GM23338 (cell line): Measurements from ENCODE around the gene PSMA7. TPM values are rescaled to one million over a fixed set of nuclear protein-coding genes. Genes with fewer than 3 reads are reported as not detected.

Experiments used
- ATAC-seq: fragments of 200-7000 bp; cut with Tn5 transposase; 3 replicates; pipeline ENCODE4 v1.9.1; 2020
- DNase-seq: peaks from one replicate; pipeline ENCODE4 v3.0.0-alpha.2; 2015; ENCODE audit warnings: low spot score
- H2AFZ ChIP-seq: fragments of 200-600 bp; sonication (generic); 2 replicates; pipeline ENCODE4 v1.8.0; 2016; ENCODE audit warnings: antibody characterized with exemption, mild to moderate bottlenecking, moderate library complexity
- H3F3A ChIP-seq: fragments of 200-600 bp; sonication (generic); replicated peaks from 2 replicates; pipeline ENCODE4 v1.8.0; 2017; ENCODE audit warnings: antibody characterized with exemption, mixed run types, low read depth
- H3K27ac ChIP-seq: fragments of 200-600 bp; sonication (generic); 2 replicates; pipeline ENCODE4 v1.6.1; 2016; ENCODE audit warnings: low read depth
- H3K27me3 ChIP-seq: fragments of 200-600 bp; sonication (generic); 2 replicates; pipeline ENCODE4 v1.8.0; 2016; ENCODE audit warnings: mild to moderate bottlenecking, mixed run types, moderate library complexity; ENCODE audit not compliant: insufficient read depth
- H3K36me3 ChIP-seq: fragments of 200-600 bp; sonication (generic); 2 replicates; pipeline ENCODE4 v1.8.0; 2016; ENCODE audit warnings: mild to moderate bottlenecking; ENCODE audit not compliant: insufficient read depth
- H3K4me1 ChIP-seq: fragments of 200-600 bp; sonication (generic); 2 replicates; pipeline ENCODE4 v1.8.0; 2016; ENCODE audit warnings: mild to moderate bottlenecking, moderate library complexity; ENCODE audit not compliant: insufficient read depth
- H3K4me2 ChIP-seq: fragments of 200-600 bp; sonication (generic); 2 replicates; pipeline ENCODE4 v1.7.1; 2017; ENCODE audit warnings: mixed run types
- H3K4me3 ChIP-seq: fragments of 200-600 bp; sonication (generic); 2 replicates; pipeline ENCODE4 v1.6.1; 2016; ENCODE audit warnings: mixed run types
- H3K79me2 ChIP-seq: fragments of 200-600 bp; sonication (generic); replicated peaks from 2 replicates; pipeline ENCODE4 v1.8.0; 2017; ENCODE audit warnings: mild to moderate bottlenecking; ENCODE audit not compliant: insufficient read depth
- H3K9me2 ChIP-seq: fragments of 200-600 bp; sonication (generic); 2 replicates; pipeline ENCODE4 v1.8.0; 2017; ENCODE audit not compliant: insufficient read depth
- H4K20me1 ChIP-seq: fragments of 200-600 bp; sonication (generic); replicated peaks from 2 replicates; pipeline ENCODE4 v1.8.0; 2017; ENCODE audit warnings: mild to moderate bottlenecking; ENCODE audit not compliant: insufficient read depth
- H3K27ac Mint-ChIP-seq: 2 replicates; pipeline ENCODE4 v1.8.0; 2020; ENCODE audit warnings: inconsistent platforms, mild to moderate bottlenecking, moderate library complexity, mixed read lengths
- H3K27me3 Mint-ChIP-seq: 3 replicates; pipeline ENCODE4 v1.8.0; 2022; ENCODE audit warnings: low read depth, mild to moderate bottlenecking, moderate library complexity, mixed read lengths, inconsistent platforms; ENCODE audit not compliant: insufficient read depth, poor library complexity
- H3K36me3 Mint-ChIP-seq: 3 replicates; pipeline ENCODE4 v1.8.0; 2021; ENCODE audit warnings: low read depth, mild to moderate bottlenecking, inconsistent platforms, moderate library complexity, mixed read lengths
- H3K4me1 Mint-ChIP-seq: 3 replicates; pipeline ENCODE4 v1.8.0; 2020; ENCODE audit warnings: mild to moderate bottlenecking, inconsistent platforms, mixed read lengths
- H3K4me3 Mint-ChIP-seq: 3 replicates; pipeline ENCODE4 v1.8.0; 2021; ENCODE audit warnings: moderate library complexity, mild to moderate bottlenecking, inconsistent platforms, mixed read lengths
- H3K9me3 Mint-ChIP-seq: 3 replicates; pipeline ENCODE4 v1.8.0; 2020; ENCODE audit warnings: moderate library complexity, mild to moderate bottlenecking, inconsistent platforms, mixed read lengths
- CREB1 ChIP-seq: fragments of 250-450 bp; sonication (Bioruptor Pico); IDR thresholded peaks from 2 replicates; pipeline ENCODE4 v1.5.0; 2020; ENCODE audit warnings: low read depth, mild to moderate bottlenecking, moderate library complexity
- CTCF ChIP-seq, 2 experiments: fragments of 200-600 bp in 1 of 2; sonication (generic) in 1 of 2; conservative IDR thresholded peaks; 2 replicates each; pipeline versions ENCODE4 v1.5.1 to v1.6.1; 2016 to 2017; ENCODE audit warnings: antibody characterized with exemption in 2 of 2, low read depth in 2 of 2, mild to moderate bottlenecking in 2 of 2, moderate library complexity in 1 of 2
- ETS1 ChIP-seq: IDR thresholded peaks from 2 replicates; pipeline ENCODE4 v1.6.1; 2016; ENCODE audit warnings: antibody characterized with exemption
- EZH2 ChIP-seq: fragments of 200-600 bp; sonication (generic); IDR thresholded peaks from one replicate; pipeline ENCODE4 v1.8.0; 2017; ENCODE audit warnings: antibody characterized with exemption, mild to moderate bottlenecking, low read depth; ENCODE audit not compliant: unreplicated experiment
- NANOG ChIP-seq: IDR thresholded peaks from 2 replicates; pipeline ENCODE4 v1.6.1; 2016; ENCODE audit warnings: antibody characterized with exemption, borderline replicate concordance
- POLR2AphosphoS5 ChIP-seq: IDR thresholded peaks from 2 replicates; pipeline ENCODE4 v1.6.1; 2016; ENCODE audit warnings: antibody characterized with exemption, low read depth
- REST ChIP-seq: IDR thresholded peaks from one replicate; pipeline ENCODE4 v1.6.1; 2018; ENCODE audit warnings: antibody characterized with exemption; ENCODE audit not compliant: unreplicated experiment
- STAT1 ChIP-seq: IDR thresholded peaks from one replicate; pipeline ENCODE4 v1.6.1; 2016; ENCODE audit warnings: antibody characterized with exemption; ENCODE audit not compliant: unreplicated experiment
- ZNF114 ChIP-seq: fragments of 250-450 bp; sonication (Bioruptor Pico); IDR thresholded peaks from 2 replicates; pipeline ENCODE4 v1.5.0; 2020; ENCODE audit warnings: mild to moderate bottlenecking, moderate library complexity
- ZNF331 ChIP-seq: fragments of 250-450 bp; sonication (Bioruptor Pico); IDR thresholded peaks from 2 replicates; pipeline ENCODE4 v1.5.0; 2020; ENCODE audit warnings: low read depth, mild to moderate bottlenecking, moderate library complexity
- polyA plus RNA-seq: library from polyadenylated mRNA; unstranded; fragments of >200 nt; fragmentation: Nextera tagmentation; extraction: Ambion mirVana; gene quantifications from 2 replicates; pipeline ENCODE4 v1.2.1, GENCODE V29; 2016
- total RNA-seq: library from RNA; depleted of rRNA; stranded (reverse); fragments of >200 nt; shearing (Covaris generic); gene quantifications from 2 replicates; pipeline ENCODE4 v1.2.3, GENCODE V29; 2014

Gene PSMA7
- total and polyA plus RNA-seq, 2 experiments from 2014 or later: 357 to 628 TPM

- no peak for TF ChIP-seq CTCF (conservative IDR thresholded peaks at IDR 0.05; ENCODE audit: low read depth in 2 of 2)
- TF ChIP-seq EZH2: no peak
- TF ChIP-seq ZNF114 (CRISPR knock-in tag): no peak
Measured at GRCh38 chr20:62103508-62104233, 39.5 kb downstream of the PSMA7 start (continued).

GRCh38 chr20:62101078-62101477, 42.1 kb downstream of the PSMA7 start:
- H4K20me1 ChIP-seq: no peaks in the 10 kb centered on the region
- peaks cover 5% of the 10 kb centered on the region for H3K9me3 Mint-ChIP-seq
- H3K4me1 Mint-ChIP-seq: peaks cover 8% of the 10 kb centered on the region
- H3K4me1 ChIP-seq: no peaks in the 10 kb centered on the region
- H3K36me3 ChIP-seq: no peaks in the 10 kb centered on the region
- no peak overlapping the region for H3K4me3 Mint-ChIP-seq
- DNase-seq (no peak), ATAC-seq (no peak)
- H3K27ac ChIP-seq: no peak overlapping the region
- no peaks in the 10 kb centered on the region for H3F3A ChIP-seq
- H3K27me3 Mint-ChIP-seq: peaks cover 17% of the 10 kb centered on the region
- H2AFZ ChIP-seq: no peak overlapping the region
- no peaks in the 10 kb centered on the region for H3K27me3 ChIP-seq
- H3K79me2 ChIP-seq: no peaks in the 10 kb centered on the region
- no peaks in the 10 kb centered on the region for H3K9me2 ChIP-seq
- H3K4me2 ChIP-seq: no peak overlapping the region
- H3K27ac Mint-ChIP-seq: no peak overlapping the region
- H3K36me3 Mint-ChIP-seq: no peaks in the 10 kb centered on the region; the same call in 2 of the 3 replicates
- no peak overlapping the region for H3K4me3 ChIP-seq
- TF ChIP-seq STAT1 (no peak), POLR2AphosphoS5 (no peak), CTCF (conservative IDR thresholded peaks at IDR 0.05; ENCODE audit: low read depth in 2 of 2) (no peak), EZH2 (no peak), NANOG (no peak), ZNF114 (CRISPR knock-in tag) (no peak), REST (no peak), ZNF331 (no peak), CREB1 (CRISPR knock-in tag) (no peak), ETS1 (no peak)
